Parathyroid adenoma (tissue), 2 donors: ENCODE data around the gene GRAMD2A.

ENCODE experiments used
- H2AFZ ChIP-seq: fragments of 300-600 bp; sonication (generic); one replicate; pipeline ENCODE4 v1.7.0; 2017; ENCODE audit warnings: antibody characterized with exemption, mild to moderate bottlenecking
- H3K27ac ChIP-seq: fragments of 300-600 bp; sonication (generic); one replicate; pipeline ENCODE4 v1.7.0; 2017
- H3K27me3 ChIP-seq: fragments of 300-600 bp; sonication (generic); one replicate; pipeline ENCODE4 v1.7.0; 2017; ENCODE audit warnings: low read length; ENCODE audit not compliant: control insufficient read depth, insufficient read depth
- H3K36me3 ChIP-seq: fragments of 300-600 bp; sonication (generic); one replicate; pipeline ENCODE4 v1.7.0; 2017; ENCODE audit warnings: low read length; ENCODE audit not compliant: control insufficient read depth, insufficient read depth
- H3K4me1 ChIP-seq: fragments of 300-600 bp; sonication (generic); one replicate; pipeline ENCODE4 v1.7.0; 2017; ENCODE audit warnings: control low read depth
- H3K4me2 ChIP-seq: fragments of 300-600 bp; sonication (generic); one replicate; pipeline ENCODE4 v1.7.0; 2017; ENCODE audit warnings: low read length
- H3K4me3 ChIP-seq: fragments of 300-600 bp; sonication (generic); one replicate; pipeline ENCODE4 v1.7.0; 2017; ENCODE audit warnings: low read depth, low read length
- H3K79me2 ChIP-seq: fragments of 300-600 bp; sonication (generic); one replicate; pipeline ENCODE4 v1.7.0; 2017; ENCODE audit warnings: control low read depth
- H3K9ac ChIP-seq: fragments of 300-600 bp; sonication (generic); one replicate; pipeline ENCODE4 v1.7.0; 2017; ENCODE audit warnings: mild to moderate bottlenecking
- H3K9me3 ChIP-seq: fragments of 300-600 bp; sonication (generic); one replicate; pipeline ENCODE4 v1.7.0; 2017; ENCODE audit warnings: low read length; ENCODE audit not compliant: control insufficient read depth
- TF ChIP-seq, protein P1 (sequence below): fragments of 300-600 bp; sonication (generic); IDR thresholded peaks from one replicate; pipeline ENCODE4 v1.7.0; 2017; ENCODE audit warnings: antibody characterized with exemption, mild to moderate bottlenecking
- donor health status: primary hyperparathyroidism.

Gene GRAMD2A

DNA sequence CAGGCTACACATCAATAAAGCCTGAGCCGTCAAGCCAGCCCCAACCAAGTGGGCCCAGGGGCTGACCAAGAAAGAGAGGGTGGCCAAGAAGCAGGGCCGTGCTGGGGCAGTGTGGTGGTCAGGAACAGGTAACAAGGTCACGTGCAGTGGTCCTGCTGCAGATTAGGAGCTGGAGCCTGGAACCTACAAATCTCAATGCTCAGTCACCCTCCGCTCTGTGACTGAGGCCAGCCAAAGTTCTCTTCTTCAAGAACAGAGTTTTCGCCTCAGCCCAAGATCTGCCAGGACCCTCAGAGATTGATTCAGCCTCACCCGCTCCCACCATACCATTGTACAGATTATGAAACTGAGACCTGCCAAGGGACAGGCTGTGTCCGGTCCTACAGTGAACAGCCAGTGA, 26.9 kb downstream of the GRAMD2A start:
- Histone ChIP-seq H3K4me2 (no peak overlapping the region), H2AFZ (no peak overlapping the region), H3K4me1 (no peaks in the 10 kb centered on the region), H3K79me2 (no peaks in the 10 kb centered on the region), H3K27me3 (no peaks in the 10 kb centered on the region), H3K36me3 (no peaks in the 10 kb centered on the region), H3K4me3 (no peak overlapping the region), H3K27ac (no peak overlapping the region), H3K9ac (no peak overlapping the region), H3K9me3 (no peaks in the 10 kb centered on the region)
- TF ChIP-seq, protein P1, sequence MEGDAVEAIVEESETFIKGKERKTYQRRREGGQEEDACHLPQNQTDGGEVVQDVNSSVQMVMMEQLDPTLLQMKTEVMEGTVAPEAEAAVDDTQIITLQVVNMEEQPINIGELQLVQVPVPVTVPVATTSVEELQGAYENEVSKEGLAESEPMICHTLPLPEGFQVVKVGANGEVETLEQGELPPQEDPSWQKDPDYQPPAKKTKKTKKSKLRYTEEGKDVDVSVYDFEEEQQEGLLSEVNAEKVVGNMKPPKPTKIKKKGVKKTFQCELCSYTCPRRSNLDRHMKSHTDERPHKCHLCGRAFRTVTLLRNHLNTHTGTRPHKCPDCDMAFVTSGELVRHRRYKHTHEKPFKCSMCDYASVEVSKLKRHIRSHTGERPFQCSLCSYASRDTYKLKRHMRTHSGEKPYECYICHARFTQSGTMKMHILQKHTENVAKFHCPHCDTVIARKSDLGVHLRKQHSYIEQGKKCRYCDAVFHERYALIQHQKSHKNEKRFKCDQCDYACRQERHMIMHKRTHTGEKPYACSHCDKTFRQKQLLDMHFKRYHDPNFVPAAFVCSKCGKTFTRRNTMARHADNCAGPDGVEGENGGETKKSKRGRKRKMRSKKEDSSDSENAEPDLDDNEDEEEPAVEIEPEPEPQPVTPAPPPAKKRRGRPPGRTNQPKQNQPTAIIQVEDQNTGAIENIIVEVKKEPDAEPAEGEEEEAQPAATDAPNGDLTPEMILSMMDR = no peak

DNA sequence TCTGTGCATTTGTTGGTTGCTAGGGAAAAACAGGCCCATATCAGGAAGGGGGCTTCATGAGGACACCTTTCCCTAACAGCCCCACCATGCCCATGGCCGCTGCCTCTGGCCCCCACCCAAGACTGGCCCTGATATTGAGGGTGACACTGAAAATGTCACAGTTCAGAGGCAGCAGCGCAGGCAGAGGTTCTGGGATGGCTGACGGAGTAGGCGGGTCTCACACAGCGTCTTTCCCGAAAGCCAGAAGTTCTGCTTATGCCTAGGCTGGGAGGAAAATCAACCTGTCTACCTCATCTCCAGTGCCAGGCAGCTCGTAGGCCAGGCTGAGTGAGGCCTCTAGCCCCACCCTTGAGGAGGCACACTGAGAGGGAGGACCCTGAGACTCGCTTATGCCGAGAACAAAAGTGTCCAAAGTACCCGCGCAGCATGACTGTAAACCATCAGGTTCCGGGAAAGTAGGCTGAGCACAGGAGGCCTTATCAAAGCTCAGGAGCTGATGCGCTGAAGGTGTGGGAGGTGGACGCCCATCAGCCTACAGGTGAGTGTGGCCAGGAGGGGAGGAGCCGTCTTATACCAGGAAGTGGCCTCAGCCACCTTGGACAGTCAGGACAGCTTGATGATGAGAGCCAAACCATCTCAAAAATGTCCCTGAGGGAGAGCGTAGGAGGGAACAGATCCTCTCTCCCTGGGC, 27.5 kb downstream of the GRAMD2A start:
- Histone ChIP-seq H3K9ac (no peak overlapping the region), H3K79me2 (no peaks in the 10 kb centered on the region), H3K4me3 (no peak overlapping the region), H3K27me3 (no peaks in the 10 kb centered on the region), H2AFZ (no peak overlapping the region), H3K27ac (no peak overlapping the region), H3K4me2 (no peak overlapping the region), H3K4me1 (no peaks in the 10 kb centered on the region), H3K9me3 (no peaks in the 10 kb centered on the region), H3K36me3 (no peaks in the 10 kb centered on the region)
- TF ChIP-seq, protein P1 = no peak

DNA sequence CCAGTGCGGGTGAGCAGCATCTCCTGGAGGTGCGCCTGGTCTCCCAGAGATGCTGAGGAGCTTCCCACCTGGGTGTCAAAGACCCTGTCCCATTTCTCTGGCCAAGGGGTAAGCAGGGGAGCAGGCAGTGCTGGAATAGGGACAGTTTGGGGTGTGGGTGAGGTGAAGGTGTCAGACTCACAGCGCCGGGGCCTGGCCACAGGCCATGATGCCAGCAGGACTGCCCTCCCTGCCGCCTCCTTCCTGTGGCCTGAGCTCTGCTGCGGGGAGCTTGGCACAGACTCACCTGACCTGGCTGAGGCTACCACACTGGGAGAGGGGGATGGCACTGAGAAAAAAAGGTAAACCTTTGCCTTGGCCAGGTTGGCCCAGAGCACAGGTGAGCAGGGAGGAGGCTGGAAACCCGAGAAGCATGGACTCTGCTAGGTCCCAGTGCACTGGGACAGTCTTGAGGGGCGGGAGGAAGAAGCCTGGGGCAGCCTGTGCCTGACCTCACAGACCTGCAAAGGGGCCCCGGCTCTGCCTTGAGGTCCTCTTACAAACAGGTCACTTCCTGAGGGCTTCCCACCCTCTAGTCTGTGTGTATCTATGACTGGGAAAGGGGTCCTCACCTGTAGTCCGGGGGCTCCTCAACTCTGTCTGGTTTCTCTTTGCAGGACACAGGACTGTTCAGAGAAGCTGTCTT, 28.2 kb downstream of the GRAMD2A start:
- Histone ChIP-seq H3K27me3 (no peaks in the 10 kb centered on the region), H3K36me3 (no peaks in the 10 kb centered on the region), H3K4me1 (no peaks in the 10 kb centered on the region), H3K27ac (no peak overlapping the region), H2AFZ (peak overlapping the region; percentile 46), H3K79me2 (no peaks in the 10 kb centered on the region), H3K4me2 (no peak overlapping the region), H3K9ac (no peak overlapping the region), H3K4me3 (no peak overlapping the region), H3K9me3 (no peaks in the 10 kb centered on the region)
- TF ChIP-seq, protein P1 = no peak

DNA sequence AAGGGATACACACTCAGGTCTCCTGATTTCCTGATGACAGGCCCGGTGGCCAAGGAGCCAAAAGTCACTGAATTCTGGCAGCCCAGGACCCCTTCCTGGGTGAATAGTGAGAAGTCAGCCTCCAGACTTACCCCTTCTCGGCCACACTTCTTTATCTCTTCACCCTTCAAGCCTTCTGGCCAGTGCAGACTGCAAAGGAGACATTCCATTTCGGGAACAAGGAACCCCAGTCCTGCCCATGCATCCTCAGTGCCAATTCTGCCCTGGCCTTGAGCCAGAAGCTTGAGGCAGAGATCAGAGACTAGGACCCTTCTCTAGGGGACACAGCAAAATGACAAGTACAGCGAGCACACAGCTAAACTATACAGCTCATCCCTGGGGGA, 28.8 kb downstream of the GRAMD2A start:
- H3K9me3 ChIP-seq = no peaks in the 10 kb centered on the region
- H2AFZ ChIP-seq = no peak overlapping the region
- no peaks in the 10 kb centered on the region for H3K79me2 ChIP-seq
- no peak overlapping the region for H3K9ac ChIP-seq
- no peaks in the 10 kb centered on the region for H3K36me3 ChIP-seq
- TF ChIP-seq, protein P1 = no peak
- no peak overlapping the region for H3K4me3 ChIP-seq
- no peaks in the 10 kb centered on the region for H3K4me1 ChIP-seq
- no peak overlapping the region for H3K4me2 ChIP-seq
- no peaks in the 10 kb centered on the region for H3K27me3 ChIP-seq
- no peak overlapping the region for H3K27ac ChIP-seq
